ENCODE measurements around the gene HECTD3.

GRCh38 chr1:44985747-44986359 is 25.3 kb downstream of the HECTD3 start:
- no peak for TF ChIP-seq POLR2AphosphoS5 (IDR thresholded peaks at IDR 0.05; ENCODE audit: low read depth)
- no peak for TF ChIP-seq CTCF (IDR thresholded peaks at IDR 0.05; ENCODE audit: insufficient read depth, low read length)
